ENCODE measurements around the gene RPAP3.

Gene RPAP3

GRCh38 chr12:47747126-47747525, 41.3 kb upstream of the RPAP3 start:
- no peak overlapping the region for H3K4me2 ChIP-seq (ENCODE audit: low read depth, low read length, poor library complexity, severe bottlenecking)
- no peaks in the 10 kb centered on the region for H3K9me3 ChIP-seq (ENCODE audit: insufficient read depth, low read length)
- no peaks in the 10 kb centered on the region for H3K36me3 ChIP-seq (ENCODE audit: low read length)
- H3K4me3 ChIP-seq (ENCODE audit: insufficient read depth, low read length, poor library complexity, severe bottlenecking): no peak overlapping the region
- H4K20me1 ChIP-seq (ENCODE audit: low read depth, low read length): no peaks in the 10 kb centered on the region
- H3K27me3 ChIP-seq (ENCODE audit: low read length): no peaks in the 10 kb centered on the region
- H3K79me2 ChIP-seq (ENCODE audit: insufficient read depth, low read length): no peaks in the 10 kb centered on the region
- no peak overlapping the region for H3K27ac ChIP-seq (ENCODE audit: low read depth, low read length)
- H2AFZ ChIP-seq (ENCODE audit: low read depth, low read length, severe bottlenecking): no peak overlapping the region
- no peaks in the 10 kb centered on the region for H3F3A ChIP-seq (ENCODE audit: insufficient read depth)
- no peak for TF ChIP-seq EZH2phosphoT487 (conservative IDR thresholded peaks at IDR 0.05; ENCODE audit: low read length)
- no peak for TF ChIP-seq CTCF (IDR thresholded peaks at IDR 0.05; ENCODE audit: insufficient read depth, low read length, poor library complexity, severe bottlenecking)
- H3K9ac ChIP-seq (ENCODE audit: low read length): no peak overlapping the region
- H3K9me2 ChIP-seq (replicated peaks; ENCODE audit: insufficient read depth, low read length): no peaks in the 10 kb centered on the region

GRCh38 chr12:47746523-47746922, 40.7 kb upstream of the RPAP3 start:
- Histone ChIP-seq H3K27me3 (ENCODE audit: low read length) (no peaks in the 10 kb centered on the region), H3F3A (ENCODE audit: insufficient read depth) (peaks cover 5% of the 10 kb centered on the region), H3K4me3 (ENCODE audit: insufficient read depth, low read length, poor library complexity, severe bottlenecking) (no peak overlapping the region), H3K9ac (ENCODE audit: low read length) (no peak overlapping the region), H3K79me2 (ENCODE audit: insufficient read depth, low read length) (no peaks in the 10 kb centered on the region), H3K4me2 (ENCODE audit: low read depth, low read length, poor library complexity, severe bottlenecking) (no peak overlapping the region), H4K20me1 (ENCODE audit: low read depth, low read length) (no peaks in the 10 kb centered on the region), H3K9me3 (ENCODE audit: insufficient read depth, low read length) (no peaks in the 10 kb centered on the region), H3K9me2 (replicated peaks; ENCODE audit: insufficient read depth, low read length) (no peaks in the 10 kb centered on the region), H2AFZ (ENCODE audit: low read depth, low read length, severe bottlenecking) (no peak overlapping the region), H3K36me3 (ENCODE audit: low read length) (no peaks in the 10 kb centered on the region), H3K27ac (ENCODE audit: low read depth, low read length) (no peak overlapping the region)
- no peak for TF ChIP-seq CTCF (IDR thresholded peaks at IDR 0.05; ENCODE audit: insufficient read depth, low read length, poor library complexity, severe bottlenecking)
- TF ChIP-seq EZH2phosphoT487 (conservative IDR thresholded peaks at IDR 0.05; ENCODE audit: low read length): no peak

GRCh38 chr12:47746073-47746472, 40.2 kb upstream of the RPAP3 start:
- H3K27ac ChIP-seq (ENCODE audit: low read depth, low read length): no peak overlapping the region
- no peaks in the 10 kb centered on the region for H3K27me3 ChIP-seq (ENCODE audit: low read length)
- H3F3A ChIP-seq (ENCODE audit: insufficient read depth): peaks cover 5% of the 10 kb centered on the region
- TF ChIP-seq CTCF (IDR thresholded peaks at IDR 0.05; ENCODE audit: insufficient read depth, low read length, poor library complexity, severe bottlenecking) (no peak), EZH2phosphoT487 (conservative IDR thresholded peaks at IDR 0.05; ENCODE audit: low read length) (no peak)
- no peaks in the 10 kb centered on the region for H3K79me2 ChIP-seq (ENCODE audit: insufficient read depth, low read length)
- H3K9me3 ChIP-seq (ENCODE audit: insufficient read depth, low read length): no peaks in the 10 kb centered on the region
- no peaks in the 10 kb centered on the region for H3K36me3 ChIP-seq (ENCODE audit: low read length)
- no peak overlapping the region for H2AFZ ChIP-seq (ENCODE audit: low read depth, low read length, severe bottlenecking)
- H3K4me3 ChIP-seq (ENCODE audit: insufficient read depth, low read length, poor library complexity, severe bottlenecking): no peak overlapping the region
- H3K4me2 ChIP-seq (ENCODE audit: low read depth, low read length, poor library complexity, severe bottlenecking): no peak overlapping the region
- no peaks in the 10 kb centered on the region for H4K20me1 ChIP-seq (ENCODE audit: low read depth, low read length)
- H3K9me2 ChIP-seq (replicated peaks; ENCODE audit: insufficient read depth, low read length): no peaks in the 10 kb centered on the region
- H3K9ac ChIP-seq (ENCODE audit: low read length): no peak overlapping the region
